GM12891 (cell line): Measurements from ENCODE around the gene MAP4K3.
A peak's percentile ranks its signal among the peaks of the same experiment; 100 is the strongest.

Source experiments
- DNase-seq: peaks from one replicate; pipeline ENCODE4 v3.0.0; 2011; ENCODE audit warnings: low spot score; ENCODE audit not compliant: insufficient read length
- FAIRE-seq: peaks from 2 replicates; lab custom pipeline; 2011; peaks lifted over from hg19 to GRCh38; lab: Jason Lieb, UNC
- PAX5 ChIP-seq: IDR thresholded peaks from 2 replicates; pipeline ENCODE4 v1.6.1; 2011; ENCODE audit warnings: low read length, moderate library complexity, mild to moderate bottlenecking; ENCODE audit not compliant: insufficient read depth, severe bottlenecking
- POLR2A ChIP-seq: IDR thresholded peaks from 2 replicates; pipeline ENCODE4 v1.6.1; 2011; ENCODE audit warnings: low read depth, low read length, control low read depth
- POLR2AphosphoS5 ChIP-seq: IDR thresholded peaks from 2 replicates; pipeline ENCODE4 v1.6.1; 2011; ENCODE audit warnings: low read depth, low read length, control low read depth
- POU2F2 ChIP-seq: IDR thresholded peaks from 2 replicates; pipeline ENCODE4 v1.6.1; 2011; ENCODE audit warnings: low read depth, mild to moderate bottlenecking, control low read depth, low read length, moderate library complexity
- SPI1 ChIP-seq: IDR thresholded peaks from 2 replicates; pipeline ENCODE4 v1.6.1; 2011; ENCODE audit warnings: low read depth, low read length, control low read depth
- TAF1 ChIP-seq: IDR thresholded peaks from 2 replicates; pipeline ENCODE4 v1.6.1; 2011; ENCODE audit warnings: low read depth, low read length, control low read depth

Gene MAP4K3

DNA sequence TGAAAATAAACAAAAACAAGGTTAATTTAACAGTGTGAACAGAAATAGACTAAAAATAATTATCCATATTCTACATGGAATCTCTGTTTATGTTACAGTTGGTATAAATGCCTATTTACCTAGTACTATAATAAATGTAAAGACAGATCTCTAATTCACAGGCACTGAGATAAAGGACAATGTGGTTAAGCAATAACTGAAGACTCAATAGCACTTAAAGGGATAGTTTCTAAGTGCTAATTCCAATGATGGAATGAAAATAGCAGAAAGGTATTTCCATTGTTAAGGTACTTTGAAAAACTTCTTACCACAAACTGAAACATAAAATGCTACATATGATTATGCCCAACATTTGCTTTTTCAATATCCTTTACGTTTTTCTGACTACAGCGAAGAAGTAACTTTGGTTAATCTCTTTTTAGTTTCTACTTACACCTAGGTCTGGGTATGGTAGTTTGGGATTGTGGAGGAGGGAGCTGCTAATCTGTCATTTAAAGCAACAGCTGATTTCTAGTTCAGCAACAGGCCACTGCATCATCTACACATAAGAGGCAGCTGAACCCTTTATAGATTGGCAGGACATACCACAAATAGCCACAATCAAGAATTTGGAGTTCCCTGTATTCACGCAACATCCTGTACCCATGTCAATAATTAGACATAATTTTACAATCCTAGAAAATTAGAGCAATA is 27.2 kb downstream of the MAP4K3 start:
- TF ChIP-seq TAF1 (no peak), POU2F2 (no peak), POLR2A (no peak), SPI1 (no peak), PAX5 (no peak), POLR2AphosphoS5 (no peak)
- FAIRE-seq (peak; percentile 9), DNase-seq (no peak)

DNA sequence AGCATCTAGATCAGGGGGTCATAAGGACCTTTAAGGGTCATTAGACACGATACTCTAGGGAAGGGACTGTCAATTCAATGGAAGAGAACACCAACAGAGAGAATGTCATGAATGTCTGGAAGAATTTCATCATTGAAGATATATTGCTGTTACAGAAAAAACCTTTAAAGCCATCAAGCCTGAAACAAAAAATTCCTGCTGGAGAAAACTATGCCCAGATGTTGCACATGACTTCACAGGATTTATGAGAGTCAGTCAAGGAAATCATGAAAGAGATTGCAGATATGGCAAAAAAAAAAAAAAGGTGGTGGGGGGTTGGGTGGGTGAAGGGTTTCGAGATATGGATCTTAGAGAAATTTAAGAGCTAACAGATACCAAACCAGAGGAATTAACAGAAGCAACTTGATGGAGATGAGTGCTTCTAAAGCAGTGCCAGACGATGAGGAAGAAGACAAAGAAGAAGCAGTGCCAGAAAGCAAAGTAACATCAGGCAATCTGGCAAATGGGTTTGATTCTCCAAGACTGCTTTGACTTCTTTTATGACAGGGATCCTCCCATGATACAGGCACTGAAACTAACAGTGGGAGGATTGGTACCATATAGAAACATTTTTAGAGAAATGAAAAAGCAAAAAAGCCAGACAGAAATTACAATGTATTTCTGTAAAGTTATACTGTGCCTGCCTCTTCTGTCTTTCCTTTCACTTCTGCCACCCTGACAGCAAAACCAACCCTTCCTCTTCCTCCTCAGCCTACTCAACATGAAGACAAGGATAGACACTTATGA is 28.5 kb downstream of the MAP4K3 start:
- no peak for TF ChIP-seq TAF1
- peak; percentile 61 for TF ChIP-seq SPI1
- FAIRE-seq = peak; percentile 80
- DNase-seq = no peak

DNA sequence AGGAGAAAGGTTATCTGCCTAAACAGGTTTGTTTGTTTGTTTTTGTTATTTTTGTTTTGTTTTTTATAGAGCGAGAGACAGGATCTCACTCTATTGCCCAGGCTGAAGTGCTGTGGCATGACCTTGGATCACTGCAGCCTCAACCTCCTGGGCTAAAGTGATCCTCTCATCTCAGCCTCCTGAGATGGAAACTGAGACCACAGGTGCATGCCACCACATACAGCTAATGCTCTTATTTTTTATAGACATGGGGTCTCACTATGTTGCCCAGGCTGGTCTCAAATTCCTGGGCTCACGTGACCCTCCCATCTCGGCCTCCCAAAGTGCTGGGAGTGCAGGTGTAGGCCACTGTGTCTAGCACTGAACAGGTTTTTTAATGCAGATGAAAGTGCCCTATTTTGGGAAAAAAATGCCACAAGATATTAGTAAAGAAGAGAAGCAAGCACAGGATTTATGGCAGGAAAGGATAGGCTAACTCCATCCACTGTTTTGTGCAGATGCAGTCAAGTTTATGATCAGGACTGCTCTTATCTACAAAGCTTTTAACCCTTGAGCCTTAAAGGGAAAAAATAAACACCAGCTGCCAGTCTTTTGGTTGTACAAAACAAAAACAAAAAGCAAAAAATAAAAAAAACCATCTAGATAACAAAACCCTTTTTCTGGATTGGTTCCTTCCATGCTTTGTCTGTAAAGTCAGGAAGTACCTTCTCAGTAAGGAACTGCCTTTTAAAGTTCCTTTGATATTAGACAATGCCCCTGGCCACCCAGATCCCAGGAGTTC is 29.4 kb downstream of the MAP4K3 start:
- TF ChIP-seq SPI1 (no peak), PAX5 (no peak), POU2F2 (no peak), TAF1 (no peak), POLR2A (no peak), POLR2AphosphoS5 (no peak)
- no peak for DNase-seq
- no peak for FAIRE-seq

DNA sequence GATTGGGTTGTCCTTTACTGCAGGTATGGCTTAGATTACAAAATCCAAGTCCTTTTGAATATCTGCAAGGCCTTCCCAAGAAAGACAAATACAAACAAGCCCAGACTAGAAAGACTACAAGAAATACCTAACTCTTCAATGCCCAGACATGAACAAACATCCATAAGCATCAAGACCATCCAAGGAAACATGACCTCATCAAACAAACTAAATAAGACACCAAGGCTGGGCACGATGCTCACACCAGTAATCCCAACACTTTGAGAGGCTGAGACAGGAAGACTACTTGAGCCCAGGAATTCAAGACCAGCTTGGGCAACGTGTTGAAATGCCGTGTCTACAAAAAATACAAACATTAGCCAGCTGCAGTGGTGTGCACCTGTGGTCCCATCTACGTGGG is 31.7 kb downstream of the MAP4K3 start:
- FAIRE-seq = peak; percentile 35
- no peak for DNase-seq
- TF ChIP-seq POU2F2 (no peak), POLR2AphosphoS5 (no peak), TAF1 (no peak), PAX5 (no peak), SPI1 (no peak), POLR2A (no peak)

DNA sequence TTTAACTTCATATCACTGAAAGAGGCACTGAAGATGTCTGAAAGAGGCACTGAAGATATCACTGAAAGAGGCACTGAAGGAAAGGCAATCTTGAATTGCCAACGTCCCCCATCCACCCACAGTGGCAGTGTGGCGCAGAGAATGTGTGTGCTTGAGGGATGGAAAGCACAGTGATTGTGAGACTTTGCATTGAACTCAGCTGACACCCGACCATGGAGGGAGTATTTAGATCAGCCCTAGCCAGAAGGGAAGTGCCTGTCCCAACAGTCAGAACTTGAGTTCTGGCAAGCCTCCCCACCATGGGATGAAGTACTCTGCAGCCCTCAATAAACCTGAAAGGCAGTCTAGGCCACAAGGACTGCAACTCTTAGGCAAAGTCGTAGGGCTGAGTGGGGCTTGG is 33.8 kb downstream of the MAP4K3 start:
- FAIRE-seq (peak; percentile 78), DNase-seq (no peak)
- TF ChIP-seq TAF1 = no peak
- TF ChIP-seq POLR2AphosphoS5 = no peak
- peak; percentile 62 for TF ChIP-seq SPI1

DNA sequence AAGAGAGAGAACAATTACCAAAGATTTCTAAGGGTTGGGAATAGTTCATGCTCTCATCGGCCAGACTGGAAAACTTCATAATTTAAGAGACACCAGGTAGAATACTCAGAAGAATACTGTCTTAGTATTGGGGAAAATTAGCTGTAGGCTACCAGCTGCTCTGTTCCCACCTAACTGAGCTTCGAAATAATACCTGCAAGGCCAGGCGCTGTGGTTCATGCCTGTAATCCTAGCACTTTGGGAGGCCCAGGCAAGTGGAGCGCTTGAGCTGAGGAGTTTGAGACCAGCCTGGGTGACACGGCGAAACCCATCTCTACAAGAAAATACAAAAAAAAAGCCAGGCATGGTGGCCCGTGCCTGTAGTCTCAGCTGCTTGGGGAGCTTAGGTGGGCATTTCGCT is 35.8 kb downstream of the MAP4K3 start:
- DNase-seq (no peak), FAIRE-seq (peak; percentile 13)
- TF ChIP-seq TAF1 (no peak), POLR2A (no peak), POLR2AphosphoS5 (no peak), PAX5 (no peak), SPI1 (no peak), POU2F2 (no peak)

DNA sequence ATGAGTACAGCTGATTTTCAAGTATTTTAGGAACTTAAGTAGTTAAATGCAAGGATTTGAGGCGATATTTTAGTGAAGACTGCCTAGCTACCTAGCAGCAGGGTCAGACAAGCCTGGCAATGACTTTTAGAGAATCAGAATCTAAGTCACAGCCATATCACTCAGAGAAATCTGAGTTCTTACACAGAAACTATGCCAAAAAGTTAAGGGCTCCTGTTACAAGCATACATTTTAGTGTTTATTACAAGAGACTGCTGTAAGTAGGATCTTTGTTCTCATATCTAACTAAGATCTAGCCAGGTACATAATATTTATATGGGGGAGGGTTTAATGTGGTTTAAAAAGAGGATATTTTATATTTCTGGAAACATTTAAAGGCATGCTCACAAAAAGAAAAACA is 37.5 kb downstream of the MAP4K3 start:
- DNase-seq (no peak), FAIRE-seq (no peak)
- TF ChIP-seq SPI1 (no peak), POLR2AphosphoS5 (no peak), PAX5 (no peak), POLR2A (no peak)

DNA sequence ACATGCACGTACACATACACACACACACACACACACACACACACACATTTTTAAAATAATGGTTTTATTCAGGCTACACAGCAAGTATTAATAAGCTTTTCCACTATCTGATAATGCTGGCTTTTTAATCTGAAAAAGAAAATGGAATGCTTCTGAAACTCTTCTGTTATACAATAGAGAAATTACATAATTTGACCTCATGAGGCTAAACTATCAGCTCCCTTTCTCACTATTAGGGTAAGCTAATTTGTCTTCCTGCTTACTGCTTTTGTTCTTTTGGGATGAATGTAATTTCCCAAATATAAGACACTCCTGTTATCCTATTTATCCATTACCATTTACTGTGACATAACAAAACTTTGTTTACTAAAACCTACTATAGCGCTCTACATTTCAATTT is 41.8 kb downstream of the MAP4K3 start:
- TF ChIP-seq SPI1 = no peak
- no peak for TF ChIP-seq POU2F2
- TF ChIP-seq POLR2AphosphoS5 = no peak
- TF ChIP-seq TAF1 = no peak
- no peak for TF ChIP-seq PAX5
- no peak for TF ChIP-seq POLR2A
- FAIRE-seq (no peak), DNase-seq (no peak)

DNA sequence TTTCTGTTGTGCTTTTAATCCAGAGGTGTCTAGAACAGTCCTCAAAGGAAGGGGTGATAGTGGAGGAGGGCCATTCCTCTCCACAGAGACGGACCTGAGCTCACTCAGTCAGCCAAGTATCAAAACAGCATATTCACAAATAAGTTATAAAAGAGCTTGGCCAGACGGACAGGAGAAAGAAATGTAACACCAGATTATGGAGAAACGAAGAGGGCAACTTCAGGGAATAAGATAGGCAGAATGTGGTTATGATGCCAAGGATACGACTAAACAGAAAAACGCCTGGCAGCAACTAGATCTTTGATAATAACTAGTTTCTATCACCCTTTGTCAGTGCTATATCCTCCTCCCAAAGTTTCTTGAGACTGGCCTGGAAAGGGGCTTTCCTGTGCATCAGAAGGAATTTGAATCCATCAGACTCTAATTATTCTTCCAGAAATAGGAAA is 42.5 kb downstream of the MAP4K3 start:
- no peak for TF ChIP-seq POLR2AphosphoS5
- TF ChIP-seq TAF1 = no peak
- TF ChIP-seq POU2F2 = no peak
- TF ChIP-seq POLR2A = no peak
- no peak for TF ChIP-seq SPI1
- TF ChIP-seq PAX5 = no peak
- FAIRE-seq (no peak), DNase-seq (no peak)
